NCI-H2196 treated with DMSO at 0.1 percent for 48 hours (cell line): ENCODE measurements around the gene MYF6.

ENCODE experiments used
- DNase-seq: peaks from one replicate; lab custom pipeline; 2025; ENCODE audit not compliant: unreplicated experiment; lab: John Stamatoyannopoulos, UW

The MYF6 gene

GRCh38 chr12:80704420-80704819 lies 3.0 kb upstream of the MYF6 start:
- no peak for DNase-seq

DNA sequence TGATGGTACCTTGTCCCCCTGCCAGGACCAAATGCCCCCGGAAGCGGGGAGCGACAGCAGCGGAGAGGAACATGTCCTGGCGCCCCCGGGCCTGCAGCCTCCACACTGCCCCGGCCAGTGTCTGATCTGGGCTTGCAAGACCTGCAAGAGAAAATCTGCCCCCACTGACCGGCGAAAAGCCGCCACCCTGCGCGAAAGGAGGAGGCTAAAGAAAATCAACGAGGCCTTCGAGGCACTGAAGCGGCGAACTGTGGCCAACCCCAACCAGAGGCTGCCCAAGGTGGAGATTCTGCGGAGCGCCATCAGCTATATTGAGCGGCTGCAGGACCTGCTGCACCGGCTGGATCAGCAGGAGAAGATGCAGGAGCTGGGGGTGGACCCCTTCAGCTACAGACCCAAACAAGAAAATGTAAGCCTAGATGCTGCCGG lies 410 bp downstream of the MYF6 start:
- no peak for DNase-seq

DNA sequence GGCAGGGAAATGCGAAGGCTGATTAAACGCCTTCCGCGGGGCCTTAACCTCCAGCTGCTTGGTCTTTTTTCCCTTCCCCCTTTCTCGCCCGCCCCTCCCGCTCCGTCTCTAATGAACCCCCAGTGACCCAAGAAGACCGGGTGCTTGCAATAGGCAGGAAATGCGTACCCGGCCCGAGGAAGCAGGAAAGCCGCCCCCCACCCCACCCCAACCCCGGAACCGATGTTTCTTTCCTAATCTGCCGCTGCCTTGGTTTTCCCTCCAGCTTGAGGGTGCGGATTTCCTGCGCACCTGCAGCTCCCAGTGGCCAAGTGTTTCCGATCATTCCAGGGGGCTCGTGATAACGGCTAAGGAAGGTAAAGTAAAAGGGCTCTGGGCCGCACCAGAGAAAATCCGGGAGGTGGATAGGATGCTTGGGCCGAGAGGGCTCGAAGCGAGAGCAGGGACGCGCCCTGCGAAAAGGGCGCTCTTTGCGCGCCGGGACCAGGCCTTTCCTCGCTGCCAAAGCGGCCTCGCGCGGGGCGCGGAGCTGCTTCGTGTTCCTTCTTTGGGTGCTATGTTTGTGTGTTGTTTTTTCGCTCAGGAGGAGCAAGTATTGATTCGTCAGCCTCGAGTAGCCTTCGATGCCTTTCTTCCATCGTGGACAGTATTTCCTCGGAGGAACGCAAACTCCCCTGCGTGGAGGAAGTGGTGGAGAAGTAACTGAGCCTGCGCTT lies 983 bp downstream of the MYF6 start:
- DNase-seq = no peak

GRCh38 chr12:80708975-80709328 lies 1.5 kb downstream of the MYF6 start:
- DNase-seq = no peak

- DNase-seq = no peak
Observed at GRCh38 chr12:80709811-80710726, 2.6 kb downstream of the MYF6 start.

- DNase-seq = no peak
Observed at GRCh38 chr12:80710727-80711449, 3.5 kb downstream of the MYF6 start.

DNA sequence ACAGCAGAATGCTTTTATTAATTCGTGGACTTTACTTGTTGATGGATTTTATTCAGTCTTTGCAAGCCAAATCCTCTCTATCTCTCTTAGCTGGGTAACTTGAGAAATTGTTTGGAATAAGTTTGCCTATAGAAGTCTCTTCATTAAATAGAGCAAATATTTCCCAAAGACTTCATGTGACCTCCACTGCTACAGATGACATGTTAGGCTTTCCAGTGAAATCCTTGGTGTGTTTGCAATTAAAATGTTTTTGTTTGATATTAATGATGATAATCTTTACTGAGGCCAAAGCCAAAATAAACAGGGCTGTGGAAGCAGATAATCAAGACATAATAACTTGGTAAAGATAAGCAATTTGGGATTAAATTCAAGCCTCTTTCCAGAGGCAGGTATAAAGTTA lies 4.4 kb downstream of the MYF6 start:
- no peak for DNase-seq

- DNase-seq = no peak
Observed at GRCh38 chr12:80712866-80713265, 5.4 kb downstream of the MYF6 start.

GRCh38 chr12:80713419-80713818 lies 6.0 kb downstream of the MYF6 start:
- no peak for DNase-seq

DNA sequence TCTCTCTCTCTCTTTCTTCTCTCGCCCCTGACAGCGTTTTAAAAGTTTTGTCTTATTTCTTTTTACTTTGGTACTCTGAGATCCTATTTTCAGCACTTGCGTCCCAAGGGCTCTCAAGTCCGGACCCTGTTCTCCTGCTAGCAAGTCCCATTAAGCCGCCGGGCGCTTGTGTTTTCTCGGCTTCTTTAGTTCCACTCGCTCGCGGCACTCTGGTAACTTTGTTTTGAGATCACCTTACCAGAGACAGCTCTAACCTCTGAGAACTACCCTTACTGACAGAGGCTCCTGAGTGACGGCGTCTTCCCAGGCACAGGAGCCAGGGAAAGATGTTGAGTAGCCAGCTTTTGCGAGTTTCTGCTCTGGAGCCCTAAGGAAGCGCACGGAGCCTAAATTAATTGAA lies 6.6 kb downstream of the MYF6 start:
- no peak for DNase-seq

GRCh38 chr12:80714846-80715245 lies 7.4 kb downstream of the MYF6 start:
- no peak for DNase-seq

DNA sequence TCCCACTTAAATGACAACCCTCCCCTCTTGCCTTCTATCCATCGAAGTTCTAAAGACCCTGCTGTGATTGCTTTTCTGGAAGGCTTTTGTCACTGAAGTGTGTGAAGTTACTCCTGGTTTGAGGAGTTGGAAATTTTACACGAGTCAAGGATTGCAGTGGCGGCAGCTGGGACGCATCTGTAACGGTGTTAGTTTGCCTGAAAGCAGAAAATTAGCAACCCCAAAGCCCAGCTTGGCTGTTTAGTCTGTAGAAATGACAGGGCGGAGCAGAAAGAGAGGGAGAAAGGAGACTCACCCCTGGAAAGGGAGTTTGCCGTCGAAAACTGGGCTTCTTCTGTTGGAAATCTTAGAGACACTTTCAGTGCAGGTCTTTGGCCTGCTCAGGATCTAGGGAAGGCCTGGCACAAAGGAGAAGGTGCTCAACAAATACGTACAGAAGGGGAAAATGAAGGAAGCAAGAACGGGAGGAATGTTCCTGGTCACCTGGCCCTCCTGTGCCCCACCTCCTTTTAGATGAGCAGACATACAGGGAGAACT lies 8.3 kb downstream of the MYF6 start:
- DNase-seq = no peak

- DNase-seq = no peak
Observed at GRCh38 chr12:80716696-80717469, 9.4 kb downstream of the MYF6 start, which contains the start of gene MYF5. TSS of gene MYF5 (plus strand) at chr12:80716912. CDS start at chr12:80717064, 152 bp downstream.

DNA sequence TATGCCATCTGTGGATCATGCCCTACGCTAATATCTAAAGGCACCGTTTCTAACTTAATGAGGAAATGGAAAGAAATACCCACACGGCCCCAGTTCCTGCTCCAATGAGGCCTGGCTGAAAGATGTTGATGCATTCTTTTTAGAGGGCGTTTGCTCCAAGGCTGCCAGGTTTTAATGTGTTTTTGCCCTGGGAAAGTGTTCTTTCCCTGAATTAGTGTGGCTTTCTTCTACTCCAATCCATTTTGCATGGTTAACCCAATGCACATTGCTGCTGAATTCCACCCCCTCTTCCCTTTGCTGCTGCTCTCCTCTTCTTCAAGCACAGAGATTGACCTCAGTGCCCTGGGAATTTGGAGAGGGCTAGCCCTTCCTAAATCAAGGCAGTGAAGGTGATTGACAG lies 10.4 kb downstream of the MYF6 start:
- no peak for DNase-seq

- DNase-seq = no peak
Observed at GRCh38 chr12:80720516-80720915, 13.1 kb downstream of the MYF6 start.

DNA sequence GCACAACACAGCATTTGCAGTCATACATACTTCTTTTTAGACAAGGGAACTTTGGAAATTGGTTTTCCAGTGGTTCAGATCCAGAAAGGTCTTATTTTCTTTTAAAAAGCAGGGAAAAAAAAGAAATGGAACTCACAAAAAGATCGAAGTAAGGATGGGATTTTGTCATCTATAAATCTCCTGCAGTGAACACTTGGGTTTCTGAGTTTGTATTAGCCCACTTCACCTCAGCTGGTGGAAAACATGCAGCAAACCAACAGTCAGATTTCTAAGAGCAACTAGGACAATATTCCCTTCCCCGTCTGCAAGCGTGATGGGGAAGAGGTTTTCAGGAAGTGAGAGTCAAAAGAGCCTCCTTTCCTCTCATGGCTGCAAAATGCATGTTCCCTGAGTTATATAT lies 13.9 kb downstream of the MYF6 start:
- no peak for DNase-seq

GRCh38 chr12:80745851-80746505 lies 38.5 kb downstream of the MYF6 start:
- DNase-seq = no peak

- no peak for DNase-seq
Observed at GRCh38 chr12:80747800-80748199, 40.4 kb downstream of the MYF6 start.

DNA sequence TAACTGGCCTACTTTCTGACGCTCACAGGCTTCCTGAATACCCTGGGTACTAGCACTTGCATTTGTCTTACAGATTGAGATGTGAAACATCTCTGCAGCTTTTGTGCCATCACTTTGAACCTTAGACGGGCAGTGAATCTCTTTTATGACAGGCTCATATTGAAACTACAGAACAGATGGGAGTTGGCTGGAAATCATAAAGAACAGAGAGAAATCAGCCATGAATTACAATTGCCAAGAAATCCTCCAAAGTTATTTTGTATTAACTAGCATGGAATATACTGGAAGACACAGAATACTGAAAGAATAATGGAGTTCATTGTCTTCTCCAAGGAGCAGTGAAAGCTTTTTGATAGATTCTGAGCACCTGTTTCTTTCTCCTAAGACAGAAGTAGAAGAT lies 42.0 kb downstream of the MYF6 start:
- DNase-seq = no peak

DNA sequence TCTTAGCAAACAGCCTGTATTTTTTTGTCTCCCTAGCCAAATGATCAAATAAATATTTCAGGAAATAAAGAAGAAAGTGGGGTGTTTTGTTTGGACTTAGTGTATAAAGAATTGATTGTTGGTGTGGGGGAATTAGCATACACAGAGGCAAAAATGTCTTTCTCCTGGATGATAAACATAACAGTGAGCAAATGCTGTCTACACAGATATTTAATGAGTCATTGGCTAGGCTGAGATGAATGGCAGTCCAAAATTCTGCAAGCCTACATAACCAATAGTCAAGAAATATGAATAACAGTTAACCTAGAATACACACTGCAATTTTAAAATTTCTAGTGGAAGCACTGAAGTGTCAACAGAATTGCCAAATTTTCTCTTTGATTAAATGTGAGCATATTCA lies 45.0 kb downstream of the MYF6 start:
- no peak for DNase-seq
